ENCODE data around the gene STAC.

- TF ChIP-seq CTCF (IDR thresholded peaks at IDR 0.05; ENCODE audit: low read length) = no peak
- no peak for TF ChIP-seq EZH2 (optimal IDR thresholded peaks at IDR 0.05; ENCODE audit: low read depth, low read length)
Observed at GRCh38 chr3:36380221-36381031, at the start of gene STAC.
